ENCODE measurements around the gene CMBL.
"Not testable (repeated sequence)": the region's sequence is repeated elsewhere in the genome, so short reads cannot be mapped to it uniquely, and the experiment has no call there.

CMBL gene

DNA sequence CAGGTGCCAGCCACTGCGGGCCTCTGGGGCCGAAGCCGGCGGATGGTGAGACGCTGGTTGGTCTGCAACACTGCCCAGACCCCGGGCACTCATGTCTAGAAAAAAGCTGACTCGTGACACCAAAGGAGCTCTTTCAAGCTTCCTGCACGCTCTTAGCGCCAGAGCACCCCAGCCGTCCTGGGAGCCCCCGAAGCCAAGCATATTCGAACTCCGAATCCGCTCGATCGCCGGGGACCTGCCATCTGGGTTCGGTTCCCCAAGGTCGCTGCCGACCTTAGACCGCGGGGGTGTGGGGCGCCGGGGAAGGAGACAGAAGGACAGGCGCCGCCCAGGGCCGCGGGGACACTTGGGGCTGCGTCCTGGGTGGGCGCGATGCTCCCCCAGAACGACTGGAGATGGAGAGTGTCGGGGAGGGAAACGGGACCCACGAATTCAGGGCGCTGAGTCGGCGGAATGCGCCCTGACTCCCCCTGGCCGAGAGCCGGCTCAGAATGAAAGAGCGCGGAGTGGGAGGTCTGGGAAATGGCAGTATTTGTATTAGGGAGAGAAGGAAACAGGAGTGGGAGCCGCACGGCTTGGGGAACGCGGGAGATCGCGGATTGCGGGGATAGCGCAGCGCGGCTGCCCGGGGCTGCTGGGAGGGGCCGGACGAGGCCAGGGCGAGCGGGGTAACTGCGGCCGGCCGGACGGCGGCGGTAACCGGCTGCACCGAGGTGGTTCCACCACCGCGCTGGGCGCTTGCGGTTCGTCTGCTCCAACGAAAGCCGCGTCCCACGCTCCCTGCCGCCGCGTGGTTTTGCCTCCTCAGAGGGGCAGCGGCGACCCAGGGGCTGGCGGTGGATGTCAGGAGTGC is 25.7 kb upstream of the CMBL start:
- DNase-seq = no peak

DNA sequence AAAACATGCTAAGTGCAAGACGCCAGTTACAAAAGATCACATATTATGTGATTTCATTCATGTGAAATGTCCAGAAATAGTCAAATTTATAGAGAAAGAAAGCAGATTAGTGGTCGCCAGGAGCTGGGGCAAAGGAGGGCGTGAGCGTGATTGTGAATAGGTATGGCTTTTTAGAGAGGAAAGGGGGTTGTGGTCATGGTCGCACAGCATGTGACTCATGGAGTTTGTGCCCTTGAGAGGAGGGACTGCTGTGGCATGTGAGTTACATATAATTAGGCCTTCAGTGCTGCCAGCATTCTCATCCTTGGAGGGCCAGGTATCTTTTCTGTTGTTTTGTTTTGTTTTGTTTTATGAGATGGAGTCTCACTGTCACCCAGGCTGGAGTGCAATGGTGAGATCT is 24.6 kb upstream of the CMBL start:
- DNase-seq = no peak

DNA sequence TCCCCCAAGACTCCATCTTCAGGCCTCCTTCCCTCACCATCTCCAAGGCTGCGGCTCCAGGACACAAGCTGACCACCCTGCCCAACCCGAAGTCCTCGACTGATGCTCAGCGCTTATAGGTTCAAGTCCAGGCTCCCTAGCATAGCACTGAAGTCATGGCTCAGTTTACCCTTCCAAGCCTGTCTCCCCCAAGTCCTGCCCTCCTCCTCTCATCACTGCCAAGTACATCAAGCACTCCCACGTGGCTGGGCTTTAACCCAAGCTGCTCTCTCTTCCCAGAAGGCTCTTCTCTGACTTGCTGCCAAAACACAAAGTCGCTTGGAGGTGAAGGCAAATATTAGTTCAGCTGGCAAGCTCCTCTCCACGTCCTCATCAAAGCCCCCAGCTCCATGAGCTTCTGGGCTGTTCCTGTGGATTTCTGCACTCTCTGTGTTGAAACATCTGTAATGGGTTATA is 23.7 kb upstream of the CMBL start:
- DNase-seq = no peak

DNA sequence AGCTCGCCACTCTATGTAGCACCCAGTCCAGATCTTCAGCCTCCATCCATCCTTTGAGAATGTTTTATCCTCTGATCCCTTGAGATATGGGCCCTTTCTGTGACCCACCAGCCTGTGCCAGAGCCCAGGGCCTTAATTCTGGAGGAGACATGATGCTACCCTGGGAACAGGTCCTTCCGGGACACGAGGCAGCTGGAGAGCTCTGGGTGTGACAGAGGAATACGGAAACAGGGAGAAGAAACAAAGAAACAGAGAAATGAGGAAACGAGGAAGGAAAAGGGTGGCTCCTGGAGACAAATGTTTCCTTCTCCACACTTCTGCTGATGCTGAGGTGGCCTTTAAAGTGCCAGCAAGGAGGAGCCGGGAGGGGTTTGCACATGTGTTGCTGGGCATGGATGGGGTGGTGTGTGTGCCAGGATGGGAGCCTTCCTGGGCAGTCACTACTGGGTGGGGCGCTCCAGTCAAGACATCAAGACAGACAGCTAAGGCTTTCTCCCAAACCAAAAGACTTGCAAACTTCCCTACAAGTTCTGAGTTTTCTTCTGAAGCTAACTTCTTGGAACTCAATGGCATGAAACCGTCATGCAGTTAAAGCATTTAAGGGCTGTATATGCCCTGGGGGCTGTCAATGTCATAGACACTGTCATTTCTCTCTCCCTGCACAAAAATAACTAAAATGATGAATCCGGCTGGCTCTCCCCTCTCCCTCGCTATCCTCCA is 23.0 kb upstream of the CMBL start:
- DNase-seq = no peak

DNA sequence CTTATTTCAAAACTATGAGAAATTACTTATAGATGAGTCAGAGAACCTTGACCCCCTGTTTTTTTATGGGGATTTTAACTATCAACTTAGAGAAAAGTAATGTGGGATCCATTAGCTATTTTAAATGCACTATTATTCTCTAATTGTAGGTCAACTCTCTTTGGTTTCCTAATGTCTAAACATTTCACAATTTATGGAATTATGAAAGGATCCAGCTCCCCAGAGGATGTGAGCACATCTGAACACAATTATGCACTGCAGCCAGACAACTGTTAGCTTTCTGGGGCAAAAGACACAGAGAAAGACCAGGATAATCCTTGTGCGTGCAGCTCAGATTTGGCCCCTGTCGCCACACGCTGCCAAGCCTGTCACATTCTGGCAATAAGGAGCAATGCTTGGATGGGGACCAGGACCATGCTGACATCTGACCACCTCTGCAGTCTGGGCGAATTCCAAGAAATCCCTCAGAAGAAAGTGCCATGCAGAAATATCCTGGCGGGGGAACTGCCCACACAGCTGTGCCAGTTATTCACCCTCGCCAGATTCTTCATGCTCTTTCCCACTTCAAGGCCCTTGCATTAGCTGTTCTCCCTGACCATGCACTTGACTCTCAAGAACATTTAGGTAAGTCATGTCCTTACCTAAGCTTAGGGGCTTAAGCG is 22.2 kb upstream of the CMBL start:
- DNase-seq = no peak

DNA sequence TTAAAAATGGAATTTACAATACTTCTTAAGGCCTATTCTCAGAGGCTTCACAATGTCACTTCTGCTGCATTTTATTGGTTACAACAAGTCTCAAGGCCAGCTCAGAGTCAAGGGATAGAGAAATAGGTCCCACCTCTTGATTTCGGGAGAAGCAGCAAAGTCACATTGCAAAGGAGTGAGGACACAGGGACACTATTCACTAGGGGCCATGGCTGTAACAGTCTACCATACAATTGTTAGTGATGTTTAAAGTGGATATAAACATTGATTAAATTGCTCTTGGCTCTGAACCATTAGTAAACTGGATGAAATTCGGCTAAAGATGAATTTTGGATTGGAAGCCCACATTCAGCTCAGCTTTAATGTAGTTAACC is 21.7 kb upstream of the CMBL start:
- no peak for DNase-seq

DNA sequence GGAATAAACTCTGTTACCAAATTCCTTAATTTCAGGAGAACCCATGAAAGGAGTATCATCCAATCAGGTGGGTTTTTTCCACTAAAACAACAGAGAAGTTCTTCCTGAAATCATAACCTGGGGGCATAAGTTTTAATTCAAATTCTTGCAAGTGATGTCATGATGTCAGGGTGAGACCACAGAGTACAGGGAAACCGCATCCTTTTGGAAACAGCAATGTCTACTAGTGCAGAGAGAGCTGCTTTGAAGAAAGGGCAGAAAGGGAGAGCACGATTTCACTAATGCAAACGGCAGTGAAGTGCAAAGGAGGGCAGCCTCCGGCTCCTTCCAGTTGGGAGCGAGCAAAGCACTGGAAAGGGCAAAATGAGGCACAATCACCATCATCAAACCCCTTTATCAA is 20.6 kb upstream of the CMBL start:
- DNase-seq = no peak

DNA sequence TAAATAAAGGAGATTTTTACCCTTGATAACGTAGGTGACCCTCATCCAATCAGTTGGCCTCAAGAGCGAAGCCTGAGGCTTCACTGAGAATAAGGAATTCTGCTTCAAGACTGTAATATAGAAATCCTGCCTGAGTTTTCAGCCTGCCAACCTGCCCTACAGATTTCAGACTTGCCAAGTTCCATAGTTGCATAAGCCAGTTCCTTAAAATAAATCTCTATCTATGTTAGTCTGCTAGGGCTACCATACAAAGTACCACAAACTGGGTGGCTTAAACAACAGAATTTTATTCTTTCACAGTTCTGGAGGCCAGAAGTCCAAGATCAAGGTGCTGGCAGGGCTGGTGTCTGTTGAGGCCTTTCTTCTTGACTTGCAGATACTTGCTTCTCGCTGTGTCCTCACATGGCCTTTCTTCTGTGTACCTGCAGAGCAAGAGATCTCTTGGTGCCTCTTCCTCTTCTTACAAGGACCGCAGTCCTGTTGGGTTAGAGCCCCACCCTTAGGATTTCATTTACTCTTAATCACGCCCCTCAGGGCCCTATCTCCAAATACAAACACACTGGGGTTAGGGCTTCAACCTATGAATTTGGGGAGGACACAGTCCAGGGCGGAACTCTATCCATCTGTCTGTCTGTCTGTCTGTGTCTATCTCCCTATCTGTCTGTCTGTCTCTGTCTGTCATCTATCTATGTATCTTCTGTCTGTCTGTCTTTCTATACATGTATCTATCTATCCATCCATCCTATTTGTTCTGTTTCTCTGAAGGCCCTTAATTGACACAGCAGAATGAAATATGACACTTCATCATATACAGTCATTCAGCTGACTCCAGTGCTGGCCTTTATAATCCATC is 17.0 kb upstream of the CMBL start:
- no peak for DNase-seq

DNA sequence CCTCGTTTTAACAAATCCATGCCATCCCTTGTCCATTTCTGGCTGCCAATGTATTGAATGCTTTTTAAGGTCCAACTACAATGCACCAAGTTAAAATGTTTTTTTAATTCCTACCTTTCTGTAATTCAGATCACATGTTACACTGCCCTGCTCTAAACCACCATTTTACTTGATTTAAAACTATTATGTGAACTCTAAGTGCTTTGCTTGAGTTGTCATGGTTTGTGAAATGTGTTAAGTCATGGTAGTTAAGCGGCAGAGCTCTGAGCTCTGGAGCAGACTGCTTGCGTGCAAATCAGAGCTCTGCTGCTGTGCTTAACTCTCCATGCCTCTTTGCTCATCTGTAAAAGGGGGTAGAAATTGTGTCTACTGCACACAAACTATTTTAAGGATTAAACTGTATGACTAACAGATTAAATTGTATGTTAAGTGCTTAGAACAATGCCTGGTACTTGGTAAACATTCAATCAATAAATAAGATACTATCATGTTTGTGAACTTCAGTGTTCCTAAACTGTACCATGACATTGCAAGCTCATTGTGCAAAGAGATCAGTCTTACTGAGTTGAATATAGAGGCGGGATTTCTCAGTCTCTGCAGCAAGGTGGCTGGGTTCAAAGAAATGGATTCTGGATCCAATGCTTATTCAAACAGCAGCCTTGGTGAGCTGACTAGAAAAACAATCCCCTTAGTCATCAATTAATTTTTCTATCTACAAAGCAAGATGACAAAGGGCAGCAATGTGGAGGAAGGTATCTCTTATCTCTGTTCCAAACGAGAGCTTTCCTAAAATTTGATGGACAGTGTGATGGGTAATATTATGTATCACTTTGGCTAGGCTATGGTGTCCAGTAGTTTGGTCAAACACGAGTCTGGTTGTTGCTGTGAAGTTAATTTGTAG is 16.1 kb upstream of the CMBL start:
- DNase-seq = no peak

DNA sequence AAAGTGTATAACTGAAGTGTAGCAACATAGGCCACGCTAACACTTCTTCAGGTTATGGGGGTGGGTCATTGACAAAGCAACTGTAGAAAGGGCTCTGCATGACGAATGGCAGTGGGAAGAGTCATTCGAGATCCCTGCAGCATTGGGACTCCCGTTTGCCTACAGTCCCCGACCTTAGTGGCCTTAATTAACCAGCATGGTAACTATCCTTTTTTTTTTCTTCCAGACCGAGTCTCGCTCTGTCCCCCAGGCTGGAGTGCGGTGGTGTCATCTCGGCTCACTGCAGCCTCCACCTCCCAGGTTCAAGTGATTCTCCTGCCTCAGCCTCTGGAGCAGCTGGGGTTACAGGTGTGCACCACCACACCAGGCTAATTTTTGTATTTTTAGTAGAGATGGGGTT is 14.2 kb upstream of the CMBL start:
- DNase-seq = no peak

DNA sequence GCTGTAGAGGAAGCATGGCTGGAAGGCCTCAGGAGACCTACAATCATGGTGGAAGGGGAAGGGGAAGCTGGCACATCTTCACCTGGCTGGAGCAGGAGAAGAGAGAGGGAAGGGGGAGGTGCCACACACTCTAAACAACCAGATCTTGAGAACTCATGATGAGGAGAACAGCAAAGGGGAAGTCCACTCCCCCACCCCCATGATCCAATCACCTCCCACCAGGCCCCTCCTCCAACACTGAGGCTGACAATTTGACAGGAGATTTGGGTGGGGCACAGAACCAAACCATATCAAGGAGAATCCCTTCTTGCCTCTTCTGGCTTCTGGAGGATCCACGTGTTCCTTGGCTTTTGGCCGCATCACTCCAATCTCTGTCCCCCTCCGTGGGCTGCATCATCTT is 13.1 kb upstream of the CMBL start:
- DNase-seq = no peak

DNA sequence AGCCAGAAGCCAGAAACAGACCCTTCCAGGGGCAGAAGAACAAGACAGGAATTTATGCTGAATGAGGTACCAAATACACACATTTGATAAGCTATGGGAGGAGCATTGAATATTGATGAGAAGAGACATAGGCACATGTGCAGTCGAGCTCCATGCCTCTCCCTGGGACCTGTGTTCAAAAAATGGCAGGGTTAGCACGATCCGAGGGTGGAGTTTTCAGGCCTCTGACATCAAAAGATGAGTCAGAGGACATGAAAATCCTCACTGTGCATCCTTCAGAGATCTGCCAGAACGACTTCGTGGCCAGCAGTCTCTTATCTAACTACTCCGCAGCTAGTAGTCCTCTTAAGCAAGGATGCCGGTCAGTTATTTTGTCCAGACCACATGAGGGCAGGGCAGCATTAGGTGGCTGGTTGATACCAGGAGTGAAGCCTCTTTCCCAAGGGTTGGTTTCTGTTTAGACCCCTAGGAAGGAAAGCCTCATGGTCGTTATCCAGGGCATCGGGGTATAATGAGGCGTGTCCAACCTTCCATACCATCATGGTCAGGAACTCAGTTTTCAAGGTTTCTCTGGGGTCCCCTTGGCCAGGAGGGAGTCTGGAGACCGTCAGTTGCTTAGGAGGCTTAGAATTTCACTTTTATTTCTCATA is 11.6 kb upstream of the CMBL start:
- no peak for DNase-seq

DNA sequence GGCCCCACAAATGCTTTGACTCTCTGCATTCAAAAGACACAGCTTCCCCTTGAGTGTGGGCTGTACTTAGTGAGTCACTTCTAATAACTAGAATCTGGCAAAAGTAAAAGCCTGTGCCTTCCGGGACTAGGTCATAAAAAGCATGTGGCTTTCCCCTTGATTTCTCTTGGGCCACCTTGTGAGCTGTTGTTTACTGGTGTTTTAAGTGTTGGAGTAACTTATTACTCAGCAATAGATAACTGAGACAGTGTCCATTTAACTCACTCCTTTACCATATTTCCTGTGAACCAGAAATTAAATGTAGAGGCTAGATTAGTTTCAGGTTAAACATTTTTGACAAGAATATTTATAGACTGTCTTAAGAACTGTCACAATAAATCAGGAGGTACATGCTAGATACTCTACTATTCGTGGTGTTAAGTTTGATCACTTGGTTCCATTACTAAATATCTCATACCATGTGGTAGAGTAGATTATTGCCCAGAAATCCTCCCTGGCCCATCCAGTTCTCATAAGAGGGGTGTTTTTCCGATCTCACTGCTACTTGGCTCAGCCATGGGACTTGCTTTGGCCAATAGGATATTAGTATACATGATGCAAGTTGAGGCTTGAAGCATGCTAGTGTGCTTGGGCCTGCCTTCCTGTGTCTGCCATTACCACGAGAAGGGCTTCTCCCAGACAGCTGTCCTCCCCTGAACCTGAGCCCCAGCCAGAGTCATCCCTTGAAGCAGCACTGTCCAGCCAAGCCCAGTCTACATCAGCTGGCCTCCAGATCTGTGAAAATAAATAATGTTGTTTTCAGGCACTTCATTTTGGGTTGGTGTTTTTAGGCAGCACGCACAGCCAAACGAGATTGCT is 10.4 kb upstream of the CMBL start:
- DNase-seq = no peak

DNA sequence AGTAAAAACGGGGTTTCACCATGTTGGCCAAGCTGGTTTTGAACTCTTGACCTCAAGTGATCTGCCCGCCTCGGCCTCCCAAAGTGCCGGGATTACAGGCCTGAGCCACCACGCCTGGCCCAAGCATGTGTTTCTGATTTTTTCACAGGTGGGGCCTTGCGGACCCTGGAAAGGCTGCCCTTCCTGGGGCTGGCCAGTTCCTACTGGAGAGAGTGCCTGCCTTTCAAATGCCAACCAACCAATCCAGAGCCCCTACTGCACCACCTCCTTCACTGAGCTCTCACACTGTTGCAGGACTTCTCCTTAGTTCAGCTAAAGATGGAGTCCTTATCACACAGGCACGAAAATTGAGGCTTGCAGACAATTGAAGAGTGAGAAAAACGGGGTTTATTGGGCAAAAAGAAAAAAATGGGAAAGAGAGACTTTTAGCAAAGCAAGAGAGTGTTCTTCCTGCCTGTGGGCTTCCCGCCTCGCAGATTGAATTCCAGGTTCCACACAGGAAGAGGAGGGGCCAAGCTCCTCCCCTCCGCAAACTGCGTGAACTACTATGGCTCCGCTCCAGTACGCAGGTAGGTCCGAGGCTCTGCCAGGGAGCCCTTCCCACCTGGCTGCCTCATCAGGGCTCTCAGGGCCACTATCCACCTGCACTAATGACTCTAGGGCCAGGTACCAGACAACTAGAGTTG is 8.3 kb upstream of the CMBL start:
- no peak for DNase-seq

DNA sequence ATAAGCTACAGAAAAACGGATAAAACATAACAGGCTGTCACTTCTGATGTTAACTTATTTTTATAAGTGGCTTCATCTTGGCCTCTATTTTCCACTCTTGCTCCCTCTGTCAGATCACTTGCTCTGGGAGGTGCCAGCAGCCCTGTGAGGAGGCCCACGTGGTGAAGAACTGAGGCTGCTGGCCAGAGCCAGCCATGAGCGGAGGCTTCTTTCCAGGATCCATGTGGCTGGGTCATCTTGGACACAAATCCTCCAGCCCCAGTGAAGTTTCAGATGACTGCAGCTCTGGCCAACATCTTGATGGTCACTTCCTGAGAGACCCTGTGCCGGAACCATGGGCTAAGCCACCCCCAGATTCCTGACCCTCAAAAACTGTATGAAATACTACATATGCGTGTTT is 7.5 kb upstream of the CMBL start:
- DNase-seq = no peak

DNA sequence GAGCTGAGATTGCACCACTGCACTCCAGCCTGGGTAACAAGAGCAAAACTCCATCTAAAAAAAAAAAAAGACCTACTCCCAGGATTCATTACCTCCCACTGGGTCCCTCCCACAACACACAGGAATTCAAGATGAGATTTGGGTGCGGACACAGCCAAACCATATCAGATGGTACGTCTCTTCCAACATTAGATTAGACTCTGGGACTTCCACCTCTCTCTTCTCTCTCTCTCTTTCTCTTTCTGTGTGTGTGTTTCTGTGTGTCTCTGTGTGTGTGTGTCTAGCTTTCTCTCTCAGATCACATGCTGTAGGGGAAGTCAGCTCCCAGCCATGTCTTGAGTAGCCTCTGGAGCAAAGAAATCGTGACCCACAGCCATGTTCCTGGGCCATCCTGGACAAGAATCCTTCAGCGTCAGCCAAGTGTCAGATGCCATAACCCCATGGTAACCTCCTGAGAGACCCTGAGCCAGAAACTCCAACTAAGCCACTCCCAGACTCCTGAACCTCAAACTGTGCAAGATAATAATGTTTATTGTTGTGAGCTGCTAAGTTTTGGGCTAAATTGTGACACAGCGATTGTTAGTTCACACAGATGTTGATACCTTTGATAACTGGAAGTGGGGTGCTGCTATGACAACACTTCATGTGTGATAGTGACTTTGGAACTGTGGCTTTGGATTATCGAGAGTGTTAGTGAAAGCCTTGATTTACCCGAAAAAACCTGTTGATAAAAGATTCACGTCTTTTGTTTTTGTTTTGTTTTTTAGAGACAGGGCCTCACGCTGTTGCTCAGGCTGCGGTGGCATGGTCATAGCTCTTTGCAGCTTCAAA is 4.1 kb upstream of the CMBL start:
- no peak for DNase-seq

DNA sequence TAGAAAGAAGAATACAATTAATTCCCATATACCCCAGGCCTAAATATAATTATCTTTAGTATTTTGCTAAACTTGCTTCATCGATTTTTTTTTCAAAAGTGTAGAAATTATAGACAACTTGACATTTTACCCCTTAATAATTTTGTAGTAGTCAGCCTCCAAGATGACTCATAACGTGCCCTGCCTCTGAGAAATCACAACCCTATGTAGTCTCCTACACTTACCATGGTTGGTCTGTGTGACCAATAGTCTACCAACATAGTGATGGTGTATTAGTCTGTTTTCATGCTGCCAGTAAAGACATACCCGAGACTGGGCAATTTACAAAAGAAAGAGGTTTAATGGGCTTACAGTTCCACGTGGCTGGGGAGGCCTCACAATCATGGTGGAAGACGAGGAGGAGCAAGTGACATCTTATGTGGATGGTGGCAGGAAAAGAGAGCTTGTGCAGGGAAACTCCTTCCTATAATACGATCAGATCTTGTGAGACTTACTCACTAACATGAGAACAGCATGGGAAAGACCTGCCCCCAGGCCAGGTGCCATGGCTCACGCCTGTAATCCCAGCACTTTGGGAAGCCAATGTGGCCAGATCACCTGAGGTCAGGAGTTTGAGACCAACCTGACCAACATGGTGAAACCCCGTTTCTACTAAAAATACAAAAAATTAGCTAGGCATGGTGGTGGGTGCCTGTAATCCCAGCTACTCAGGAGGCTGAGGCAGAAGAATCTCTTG is 3.3 kb upstream of the CMBL start:
- not testable (repeated sequence) for DNase-seq

Measured in central memory CD4-positive, alpha-beta T cell (primary cell).